SK-N-MC (cell line): Measurements from ENCODE around the gene TNFSF15.

Experiments
- EZH2 ChIP-seq: fragments of 200-600 bp; sonication (generic); IDR thresholded peaks from one replicate; pipeline ENCODE4 v1.6.1; 2017; ENCODE audit warnings: antibody characterized with exemption
- POLR2AphosphoS5 ChIP-seq: IDR thresholded peaks from 2 replicates; pipeline ENCODE4 v1.6.1; 2012; ENCODE audit warnings: mild to moderate bottlenecking, low read depth, low read length, borderline replicate concordance

GRCh38 chr9:114743446-114743845 is 62.4 kb downstream of the TNFSF15 start:
- TF ChIP-seq EZH2 (no peak), POLR2AphosphoS5 (no peak)
